ENCODE measurements around the gene RANBP9. TPM values are rescaled to one million over a fixed set of nuclear protein-coding genes. Genes with fewer than 3 reads are reported as not detected.

Gene RANBP9
- total RNA-seq, 1 donor from 2014 or later, result 55.4 TPM

DNA sequence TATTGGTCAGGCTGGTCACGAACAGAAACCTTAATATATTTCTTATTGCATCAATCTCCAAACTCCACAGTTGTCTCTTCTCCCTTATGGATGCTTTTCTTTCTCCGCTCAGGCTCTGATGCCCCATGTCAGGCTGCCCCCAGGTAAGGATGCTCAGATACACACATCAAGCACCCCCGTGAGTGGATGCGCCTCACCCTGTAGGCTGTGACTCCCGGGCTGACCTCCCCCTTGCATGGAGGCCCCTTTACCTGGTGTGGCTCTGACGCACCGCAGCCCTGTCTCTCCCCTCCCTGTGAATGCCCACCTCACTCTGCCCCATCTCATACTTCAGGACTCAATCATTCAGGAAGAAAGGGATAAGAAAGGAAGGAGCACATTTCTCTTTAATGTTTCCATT is 19.1 kb upstream of the RANBP9 start:
- H3K36me3 Mint-ChIP-seq (ENCODE audit: unreplicated experiment), result no peaks in the 10 kb centered on the region
- peaks cover 4% of the 10 kb centered on the region for H3K27me3 Mint-ChIP-seq (ENCODE audit: unreplicated experiment)
- no peak overlapping the region for H3K4me3 Mint-ChIP-seq (ENCODE audit: unreplicated experiment)
- TF ChIP-seq, protein P1, sequence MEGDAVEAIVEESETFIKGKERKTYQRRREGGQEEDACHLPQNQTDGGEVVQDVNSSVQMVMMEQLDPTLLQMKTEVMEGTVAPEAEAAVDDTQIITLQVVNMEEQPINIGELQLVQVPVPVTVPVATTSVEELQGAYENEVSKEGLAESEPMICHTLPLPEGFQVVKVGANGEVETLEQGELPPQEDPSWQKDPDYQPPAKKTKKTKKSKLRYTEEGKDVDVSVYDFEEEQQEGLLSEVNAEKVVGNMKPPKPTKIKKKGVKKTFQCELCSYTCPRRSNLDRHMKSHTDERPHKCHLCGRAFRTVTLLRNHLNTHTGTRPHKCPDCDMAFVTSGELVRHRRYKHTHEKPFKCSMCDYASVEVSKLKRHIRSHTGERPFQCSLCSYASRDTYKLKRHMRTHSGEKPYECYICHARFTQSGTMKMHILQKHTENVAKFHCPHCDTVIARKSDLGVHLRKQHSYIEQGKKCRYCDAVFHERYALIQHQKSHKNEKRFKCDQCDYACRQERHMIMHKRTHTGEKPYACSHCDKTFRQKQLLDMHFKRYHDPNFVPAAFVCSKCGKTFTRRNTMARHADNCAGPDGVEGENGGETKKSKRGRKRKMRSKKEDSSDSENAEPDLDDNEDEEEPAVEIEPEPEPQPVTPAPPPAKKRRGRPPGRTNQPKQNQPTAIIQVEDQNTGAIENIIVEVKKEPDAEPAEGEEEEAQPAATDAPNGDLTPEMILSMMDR (IDR thresholded peaks at IDR 0.05), result no peak
- DNase-seq (ENCODE audit: extremely low spot score, unreplicated experiment), result no peak
- H3K4me1 Mint-ChIP-seq (ENCODE audit: unreplicated experiment), result peaks cover 7% of the 10 kb centered on the region
- no peaks in the 10 kb centered on the region for H3K9me3 Mint-ChIP-seq (ENCODE audit: unreplicated experiment)
- H3K27ac Mint-ChIP-seq (ENCODE audit: unreplicated experiment), result no peak overlapping the region

DNA sequence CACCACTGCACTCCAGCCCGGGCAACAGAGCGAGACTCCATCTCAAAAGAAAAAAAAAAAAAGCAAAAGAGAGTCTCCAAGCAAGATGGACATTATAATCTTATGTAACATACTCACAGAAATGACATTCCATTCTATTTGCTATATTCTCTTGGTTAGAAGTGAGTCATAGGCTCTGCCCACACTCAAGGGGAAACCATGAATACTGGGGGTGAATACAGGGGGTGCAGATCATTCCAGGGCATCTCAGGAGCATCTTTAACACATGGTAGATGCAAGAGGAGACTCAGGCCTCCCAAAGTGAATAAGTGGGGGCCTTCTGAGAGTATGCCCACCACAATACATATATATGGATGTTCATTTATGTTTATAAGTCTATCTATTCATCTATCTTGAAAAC is 18.3 kb upstream of the RANBP9 start:
- no peak overlapping the region for H3K4me3 Mint-ChIP-seq (ENCODE audit: unreplicated experiment)
- no peak overlapping the region for H3K27ac Mint-ChIP-seq (ENCODE audit: unreplicated experiment)
- TF ChIP-seq, protein P1 (IDR thresholded peaks at IDR 0.05), result no peak
- peaks cover 7% of the 10 kb centered on the region for H3K4me1 Mint-ChIP-seq (ENCODE audit: unreplicated experiment)
- DNase-seq (ENCODE audit: extremely low spot score, unreplicated experiment), result no peak
- H3K9me3 Mint-ChIP-seq (ENCODE audit: unreplicated experiment), result no peaks in the 10 kb centered on the region
- H3K27me3 Mint-ChIP-seq (ENCODE audit: unreplicated experiment), result peaks cover 4% of the 10 kb centered on the region
- H3K36me3 Mint-ChIP-seq (ENCODE audit: unreplicated experiment), result no peaks in the 10 kb centered on the region

DNA sequence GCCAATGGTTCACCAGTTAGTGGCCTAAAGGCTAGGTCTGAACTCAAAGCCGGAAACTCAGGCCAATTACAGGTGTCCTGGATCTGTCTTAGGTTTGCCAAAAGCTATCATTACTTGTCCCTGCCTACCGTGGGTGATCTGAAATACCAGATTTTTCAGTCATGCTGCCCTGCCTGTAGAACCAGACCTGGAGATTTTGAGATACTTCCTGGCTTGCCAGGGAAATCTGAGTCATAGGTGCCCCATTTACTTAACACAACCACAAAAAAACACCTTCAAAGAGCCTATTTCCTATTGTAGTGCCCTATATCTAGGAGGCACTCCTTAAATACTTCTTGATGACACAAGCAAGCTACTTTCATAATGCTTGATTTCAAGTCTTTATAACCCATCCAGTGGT is 13.9 kb upstream of the RANBP9 start:
- no peak overlapping the region for H3K27ac Mint-ChIP-seq (ENCODE audit: unreplicated experiment)
- peaks cover 3% of the 10 kb centered on the region for H3K4me1 Mint-ChIP-seq (ENCODE audit: unreplicated experiment)
- no peaks in the 10 kb centered on the region for H3K9me3 Mint-ChIP-seq (ENCODE audit: unreplicated experiment)
- H3K36me3 Mint-ChIP-seq (ENCODE audit: unreplicated experiment), result no peaks in the 10 kb centered on the region
- no peak for DNase-seq (ENCODE audit: extremely low spot score, unreplicated experiment)
- H3K27me3 Mint-ChIP-seq (ENCODE audit: unreplicated experiment), result no peaks in the 10 kb centered on the region
- TF ChIP-seq, protein P1 (IDR thresholded peaks at IDR 0.05), result no peak
- H3K4me3 Mint-ChIP-seq (ENCODE audit: unreplicated experiment), result no peak overlapping the region

DNA sequence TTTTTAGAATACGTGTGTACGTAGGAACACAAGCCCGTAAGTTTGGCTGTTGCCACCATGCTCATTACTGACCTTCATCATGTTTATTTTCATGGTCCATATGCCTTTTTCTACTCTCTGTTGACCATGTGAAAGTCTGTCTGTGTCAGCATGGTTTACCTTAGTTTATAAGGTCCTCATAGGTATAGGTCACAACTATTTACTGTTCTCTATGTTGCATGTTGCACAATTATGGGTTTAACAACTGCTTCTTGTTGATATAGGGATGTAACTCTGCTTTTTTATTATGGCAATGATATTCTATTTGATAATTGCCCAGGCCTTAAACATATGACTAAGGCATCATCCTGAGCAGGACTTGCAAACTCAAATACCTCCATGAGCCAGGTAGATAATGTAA is 13.4 kb upstream of the RANBP9 start:
- peaks cover 3% of the 10 kb centered on the region for H3K4me1 Mint-ChIP-seq (ENCODE audit: unreplicated experiment)
- H3K27me3 Mint-ChIP-seq (ENCODE audit: unreplicated experiment), result no peaks in the 10 kb centered on the region
- no peaks in the 10 kb centered on the region for H3K9me3 Mint-ChIP-seq (ENCODE audit: unreplicated experiment)
- TF ChIP-seq, protein P1 (IDR thresholded peaks at IDR 0.05), result no peak
- DNase-seq (ENCODE audit: extremely low spot score, unreplicated experiment), result no peak
- no peak overlapping the region for H3K27ac Mint-ChIP-seq (ENCODE audit: unreplicated experiment)
- no peaks in the 10 kb centered on the region for H3K36me3 Mint-ChIP-seq (ENCODE audit: unreplicated experiment)
- H3K4me3 Mint-ChIP-seq (ENCODE audit: unreplicated experiment), result no peak overlapping the region

DNA sequence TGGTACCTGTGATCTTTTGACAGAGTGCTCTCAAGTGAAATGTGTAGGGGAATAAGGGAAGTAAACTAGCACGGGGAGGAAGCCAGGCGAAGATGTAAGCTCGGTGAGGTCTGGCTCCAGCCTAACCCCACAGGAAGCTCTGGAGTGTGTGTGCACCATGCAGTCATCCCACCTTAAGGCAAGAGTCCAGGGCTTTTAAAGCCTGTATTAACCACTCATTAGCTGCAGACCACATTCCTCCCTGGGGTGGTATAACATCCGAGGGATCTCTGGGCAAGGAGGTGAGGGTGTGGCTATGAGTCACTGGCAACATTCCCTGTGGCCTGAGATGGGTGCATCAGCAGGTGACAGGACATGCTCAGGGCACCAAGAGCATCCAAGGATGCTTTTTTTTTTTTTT is 12.5 kb upstream of the RANBP9 start:
- H3K9me3 Mint-ChIP-seq (ENCODE audit: unreplicated experiment), result no peaks in the 10 kb centered on the region
- TF ChIP-seq, protein P1 (IDR thresholded peaks at IDR 0.05), result no peak
- no peaks in the 10 kb centered on the region for H3K36me3 Mint-ChIP-seq (ENCODE audit: unreplicated experiment)
- no peak overlapping the region for H3K4me3 Mint-ChIP-seq (ENCODE audit: unreplicated experiment)
- no peak overlapping the region for H3K27ac Mint-ChIP-seq (ENCODE audit: unreplicated experiment)
- DNase-seq (ENCODE audit: extremely low spot score, unreplicated experiment), result no peak
- peaks cover 3% of the 10 kb centered on the region for H3K4me1 Mint-ChIP-seq (ENCODE audit: unreplicated experiment)
- H3K27me3 Mint-ChIP-seq (ENCODE audit: unreplicated experiment), result no peaks in the 10 kb centered on the region

All from osteocyte (in vitro differentiated cells).